ENCODE results near the gene ZNF276. TPM values are rescaled to one million over a fixed set of nuclear protein-coding genes. Genes with fewer than 3 reads are reported as not detected.

The ZNF276 gene
- total RNA-seq, 4 donors from 2014 or later, result 48.6 to 146 (median 68.8) TPM

DNA sequence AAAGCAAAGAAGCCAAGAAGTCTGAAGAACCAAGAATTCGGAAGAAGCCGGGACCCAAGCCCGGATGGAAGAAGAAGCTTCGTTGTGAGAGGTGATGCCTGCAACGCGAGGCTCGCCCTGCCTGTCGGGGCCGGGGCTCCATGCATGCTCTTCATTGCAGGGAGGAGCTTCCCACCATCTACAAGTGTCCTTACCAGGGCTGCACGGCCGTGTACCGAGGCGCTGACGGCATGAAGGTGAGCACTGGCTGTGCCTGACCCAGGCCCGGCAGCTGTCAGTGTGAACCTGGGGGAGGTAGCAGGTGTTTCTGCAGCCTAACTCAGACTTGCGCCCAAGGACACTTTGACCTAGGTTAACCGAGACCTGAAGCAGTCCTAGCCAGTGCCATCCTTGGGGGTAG, 12.0 kb downstream of the ZNF276 start:
- 85 to 87% methylated on average over 16 to 17 of the region's 17 CpGs for WGBS, 2 donors
- Histone ChIP-seq H3K27ac (no peak overlapping the region), H3K4me3 (no peak overlapping the region), H3K4me1 (no peaks in the 10 kb centered on the region), H3K36me3 (peaks cover 9 to 100% (median 54%) of the 10 kb centered on the region in 3 donors), H3K27me3 (no peaks in the 10 kb centered on the region), H3K9me3 (no peaks in the 10 kb centered on the region)
- TF ChIP-seq POLR2A (IDR thresholded peaks at IDR 0.05), result no peak
- no peak for TF ChIP-seq EP300 (IDR thresholded peaks at IDR 0.05)
- TF ChIP-seq, protein P1, sequence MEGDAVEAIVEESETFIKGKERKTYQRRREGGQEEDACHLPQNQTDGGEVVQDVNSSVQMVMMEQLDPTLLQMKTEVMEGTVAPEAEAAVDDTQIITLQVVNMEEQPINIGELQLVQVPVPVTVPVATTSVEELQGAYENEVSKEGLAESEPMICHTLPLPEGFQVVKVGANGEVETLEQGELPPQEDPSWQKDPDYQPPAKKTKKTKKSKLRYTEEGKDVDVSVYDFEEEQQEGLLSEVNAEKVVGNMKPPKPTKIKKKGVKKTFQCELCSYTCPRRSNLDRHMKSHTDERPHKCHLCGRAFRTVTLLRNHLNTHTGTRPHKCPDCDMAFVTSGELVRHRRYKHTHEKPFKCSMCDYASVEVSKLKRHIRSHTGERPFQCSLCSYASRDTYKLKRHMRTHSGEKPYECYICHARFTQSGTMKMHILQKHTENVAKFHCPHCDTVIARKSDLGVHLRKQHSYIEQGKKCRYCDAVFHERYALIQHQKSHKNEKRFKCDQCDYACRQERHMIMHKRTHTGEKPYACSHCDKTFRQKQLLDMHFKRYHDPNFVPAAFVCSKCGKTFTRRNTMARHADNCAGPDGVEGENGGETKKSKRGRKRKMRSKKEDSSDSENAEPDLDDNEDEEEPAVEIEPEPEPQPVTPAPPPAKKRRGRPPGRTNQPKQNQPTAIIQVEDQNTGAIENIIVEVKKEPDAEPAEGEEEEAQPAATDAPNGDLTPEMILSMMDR (IDR thresholded peaks at IDR 0.05), result no peak
- no peak for DNase-seq (ENCODE audit: low spot score in 2 of 2)

DNA sequence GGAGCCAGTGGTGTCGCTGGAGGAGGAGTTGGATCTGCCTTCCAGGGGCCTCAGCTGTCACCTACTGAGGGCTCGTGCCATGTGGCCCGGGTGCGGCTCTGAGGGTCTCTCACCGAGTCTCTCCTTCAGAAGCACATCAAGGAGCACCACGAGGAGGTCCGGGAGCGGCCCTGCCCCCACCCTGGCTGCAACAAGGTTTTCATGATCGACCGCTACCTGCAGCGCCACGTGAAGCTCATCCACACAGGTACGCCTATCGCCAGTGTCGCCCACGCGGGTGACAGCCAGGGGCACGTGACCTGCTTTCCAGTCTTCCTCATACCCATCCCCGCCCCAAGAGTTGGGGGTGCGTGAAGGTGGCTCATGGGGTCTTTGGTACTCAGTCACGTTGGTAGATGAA, 12.5 kb downstream of the ZNF276 start:
- Histone ChIP-seq H3K27ac (no peak overlapping the region), H3K4me1 (no peaks in the 10 kb centered on the region), H3K4me3 (no peak overlapping the region), H3K36me3 (peaks cover 9 to 100% (median 57%) of the 10 kb centered on the region in 3 donors), H3K27me3 (no peaks in the 10 kb centered on the region), H3K9me3 (no peaks in the 10 kb centered on the region)
- WGBS, 2 donors, result 90 to 92% methylated on average over 19 to 21 of the region's 21 CpGs
- no peak for DNase-seq (ENCODE audit: low spot score in 2 of 2)
- TF ChIP-seq, protein P1 (IDR thresholded peaks at IDR 0.05), result no peak
- TF ChIP-seq POLR2A (IDR thresholded peaks at IDR 0.05), result no peak
- TF ChIP-seq EP300 (IDR thresholded peaks at IDR 0.05), result no peak

DNA sequence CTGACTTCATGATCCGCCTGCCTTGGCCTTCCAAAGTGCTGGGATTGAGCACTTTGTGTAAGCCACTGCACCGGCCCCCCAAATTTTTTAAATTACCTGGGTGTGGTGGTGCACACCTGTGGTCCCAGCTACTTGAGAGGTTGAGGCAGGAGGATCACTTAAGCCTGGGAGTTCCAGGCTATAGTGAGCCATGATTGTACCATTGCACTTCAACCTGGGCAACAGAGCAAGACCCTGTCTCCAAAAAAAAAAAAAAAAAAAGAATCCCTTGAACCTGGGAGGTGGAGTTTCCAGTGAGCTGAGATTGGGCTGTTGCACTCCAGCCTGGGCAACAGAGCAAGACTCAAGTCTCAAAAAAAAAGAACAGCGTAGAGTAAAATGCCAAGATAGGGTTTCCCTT, 15.2 kb downstream of the ZNF276 start:
- TF ChIP-seq POLR2A (IDR thresholded peaks at IDR 0.05), result no peak
- TF ChIP-seq EP300 (IDR thresholded peaks at IDR 0.05), result no peak
- TF ChIP-seq, protein P1 (IDR thresholded peaks at IDR 0.05), result no peak
- no peak overlapping the region for H3K27ac ChIP-seq

GRCh38 chr16:89737341-89738071, 16.2 kb downstream of the ZNF276 start:
- DNase-seq (ENCODE audit: low spot score in 2 of 2), result no peak
- Histone ChIP-seq H3K27me3 (no peaks in the 10 kb centered on the region), H3K4me3 (no peak overlapping the region), H3K36me3 (peaks cover 11 to 91% (median 43%) of the 10 kb centered on the region in 3 donors), H3K4me1 (no peaks in the 10 kb centered on the region), H3K27ac (no peak overlapping the region), H3K9me3 (no peaks in the 10 kb centered on the region)
- TF ChIP-seq EP300 (IDR thresholded peaks at IDR 0.05) (no peak), POLR2A (IDR thresholded peaks at IDR 0.05) (no peak)
- TF ChIP-seq, protein P1 (IDR thresholded peaks at IDR 0.05), result no peak
- WGBS, 2 donors, result 90 to 91% methylated on average over 19 to 20 of the region's 20 CpGs

More for the DNA sequence above, 15.2 kb downstream of the ZNF276 start:
- WGBS, 2 donors, result 97 to 100% methylated on average over 1 to 3 of the region's 3 CpGs
- Histone ChIP-seq H3K27me3 (no peaks in the 10 kb centered on the region), H3K4me3 (no peak overlapping the region), H3K4me1 (no peaks in the 10 kb centered on the region), H3K9me3 (no peaks in the 10 kb centered on the region), H3K36me3 (peaks cover 11 to 99% (median 43%) of the 10 kb centered on the region in 3 donors)
- no peak for DNase-seq (ENCODE audit: low spot score in 2 of 2)

GRCh38 chr16:89738072-89738377, 16.7 kb downstream of the ZNF276 start:
- 88 to 91% methylated on average over 9 to 14 of the region's 14 CpGs for WGBS, 2 donors
- Histone ChIP-seq H3K27me3 (no peaks in the 10 kb centered on the region), H3K4me3 (no peak overlapping the region), H3K9me3 (no peaks in the 10 kb centered on the region), H3K36me3 (peaks cover 11 to 86% (median 43%) of the 10 kb centered on the region in 3 donors), H3K27ac (no peak overlapping the region), H3K4me1 (peaks cover 0 to 3% (median 0%) of the 10 kb centered on the region in 4 donors)
- no peak for DNase-seq (ENCODE audit: low spot score in 2 of 2)
- TF ChIP-seq, protein P1 (IDR thresholded peaks at IDR 0.05), result no peak
- no peak for TF ChIP-seq POLR2A (IDR thresholded peaks at IDR 0.05)
- TF ChIP-seq EP300 (IDR thresholded peaks at IDR 0.05), result no peak
